HG02885 (cell line): Measurements from ENCODE around the gene CRABP1.
"Not testable (repeated sequence)": the region's sequence is repeated elsewhere in the genome, so short reads cannot be mapped to it uniquely, and the experiment has no call there.

Experiments used
- ATAC-seq: cut with Tn5 transposase; IDR thresholded peaks from one replicate; pipeline ENCODE4 v1.9.1; 2021; ENCODE audit warnings: mild to moderate bottlenecking; ENCODE audit not compliant: unreplicated experiment, poor library complexity

The CRABP1 gene

DNA sequence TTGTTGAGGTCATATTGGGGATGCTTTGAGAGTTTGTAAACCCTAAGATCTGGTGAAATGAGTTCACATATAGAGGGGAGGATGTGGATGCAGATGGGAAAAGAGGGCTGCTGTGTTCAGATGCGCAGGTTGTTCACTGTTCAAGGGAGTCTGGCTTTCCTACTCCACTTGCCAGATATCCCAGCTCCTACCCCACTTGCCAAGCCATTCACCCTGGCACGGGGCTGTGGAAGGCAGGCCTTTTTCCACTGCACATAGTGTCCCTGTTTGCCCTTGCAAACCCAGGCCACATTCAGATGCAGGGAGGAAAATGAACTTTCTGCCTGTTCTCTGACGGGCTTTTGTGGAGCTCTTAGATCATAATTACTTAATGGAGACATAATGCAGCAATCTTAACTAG, 29.0 kb downstream of the CRABP1 start:
- no peak for ATAC-seq

DNA sequence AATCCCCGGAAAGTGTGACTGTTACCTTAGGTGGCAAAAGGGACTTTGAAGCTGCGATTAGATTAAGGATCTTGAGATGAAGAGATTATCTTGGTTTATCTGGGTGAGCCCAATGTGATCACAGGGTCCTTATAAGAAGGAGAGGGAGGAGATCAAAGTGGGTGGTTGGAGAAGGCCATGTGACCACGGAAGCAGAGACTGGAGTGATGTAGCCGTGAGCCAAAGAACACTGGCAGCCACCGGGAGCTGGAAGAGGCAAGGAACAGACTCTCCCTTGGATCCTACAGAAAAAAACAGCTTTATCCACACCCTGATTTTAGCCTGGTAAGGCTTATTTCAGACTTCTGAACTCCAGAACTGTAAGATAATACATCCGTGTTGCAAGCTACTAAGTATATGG, 29.9 kb downstream of the CRABP1 start:
- no peak for ATAC-seq

DNA sequence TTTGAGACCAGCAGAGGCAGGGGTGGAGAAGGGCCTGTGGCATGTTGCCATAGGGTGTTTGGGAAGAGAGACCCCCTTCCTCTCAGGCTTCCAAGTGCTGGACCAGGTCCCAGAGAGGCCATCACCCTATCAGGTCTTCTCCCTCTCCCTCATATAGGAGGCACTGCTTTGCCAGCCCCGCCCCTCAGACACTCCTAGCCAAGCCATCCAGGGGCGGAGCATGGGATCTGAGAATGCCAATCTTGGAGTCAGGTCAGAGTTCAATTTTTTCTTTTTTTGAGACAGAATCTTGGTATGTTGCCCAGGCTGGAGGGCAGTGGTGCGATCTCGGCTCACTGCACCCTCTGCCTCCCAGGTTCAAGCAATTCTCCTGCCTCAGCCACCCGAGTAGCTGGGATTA, 32.7 kb downstream of the CRABP1 start:
- ATAC-seq: no peak

DNA sequence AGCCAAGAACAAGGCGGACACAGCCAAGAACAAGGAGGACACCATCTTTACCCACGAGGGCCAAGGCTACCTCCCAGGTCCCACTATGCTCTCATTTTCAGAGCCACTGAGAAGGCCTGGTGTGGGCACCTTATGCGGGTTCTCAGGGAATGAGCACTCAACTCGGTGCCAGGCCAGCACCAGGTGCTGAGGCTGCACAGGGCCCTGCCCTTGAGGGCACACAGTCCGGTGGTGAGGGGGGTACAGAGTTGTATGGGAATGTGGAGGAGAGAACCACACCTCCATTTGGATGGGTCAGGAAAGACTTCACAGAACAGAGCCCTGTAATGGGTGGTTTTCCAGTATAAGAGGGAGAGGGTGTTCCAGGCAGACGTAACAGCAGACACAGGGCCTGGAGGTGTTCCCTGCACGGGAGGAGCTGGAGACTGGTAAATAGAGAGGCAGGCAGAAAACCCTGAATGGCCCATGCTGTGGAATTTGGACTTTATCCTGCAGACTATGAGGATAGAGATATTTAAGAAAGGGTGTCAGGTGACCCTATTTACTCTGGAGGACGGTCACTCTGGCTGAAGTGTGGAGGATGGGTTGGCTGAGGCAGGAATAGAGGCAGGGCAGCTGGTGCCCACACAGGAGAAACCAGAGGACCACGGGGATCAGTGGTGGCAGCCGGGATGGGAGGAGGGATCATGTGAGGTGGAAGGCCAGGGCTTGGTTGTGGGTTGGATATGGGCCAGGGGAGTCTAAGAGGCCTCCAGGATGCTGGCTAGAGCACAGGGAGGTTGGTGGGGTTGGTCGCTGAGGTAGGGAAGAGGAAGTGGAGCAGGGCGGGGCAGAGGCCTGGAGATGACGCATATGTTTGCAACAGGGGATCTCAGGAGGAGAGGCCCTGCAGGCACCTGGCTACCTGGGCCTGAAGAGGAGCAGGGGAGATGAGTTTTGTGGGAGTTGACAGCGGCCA, 34.6 kb downstream of the CRABP1 start:
- ATAC-seq: no peak

DNA sequence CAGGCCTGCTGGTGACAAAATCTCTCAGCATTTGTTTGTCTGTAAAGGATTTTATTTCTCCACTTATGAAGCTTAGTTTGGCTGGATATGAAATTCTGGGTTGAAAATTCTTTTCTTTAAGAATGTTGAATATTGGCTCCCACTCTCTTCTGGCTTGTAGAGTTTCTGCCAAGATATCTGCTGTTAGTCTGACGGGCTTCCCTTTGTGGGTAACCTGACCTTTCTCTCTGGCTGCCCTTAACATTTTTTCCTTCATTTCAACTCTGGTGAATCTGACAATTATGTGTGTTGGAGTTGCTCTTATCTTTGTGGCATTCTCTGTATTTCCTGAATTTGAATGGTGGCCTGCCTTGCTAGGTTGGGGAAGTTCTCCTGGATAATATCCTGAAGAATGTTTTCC, 40.0 kb downstream of the CRABP1 start:
- ATAC-seq: not testable (repeated sequence)

GRCh38 chr15:78382114-78382880, 42.1 kb downstream of the CRABP1 start:
- no peak for ATAC-seq

- no peak for ATAC-seq
Observed at GRCh38 chr15:78384651-78385050, 44.5 kb downstream of the CRABP1 start.

DNA sequence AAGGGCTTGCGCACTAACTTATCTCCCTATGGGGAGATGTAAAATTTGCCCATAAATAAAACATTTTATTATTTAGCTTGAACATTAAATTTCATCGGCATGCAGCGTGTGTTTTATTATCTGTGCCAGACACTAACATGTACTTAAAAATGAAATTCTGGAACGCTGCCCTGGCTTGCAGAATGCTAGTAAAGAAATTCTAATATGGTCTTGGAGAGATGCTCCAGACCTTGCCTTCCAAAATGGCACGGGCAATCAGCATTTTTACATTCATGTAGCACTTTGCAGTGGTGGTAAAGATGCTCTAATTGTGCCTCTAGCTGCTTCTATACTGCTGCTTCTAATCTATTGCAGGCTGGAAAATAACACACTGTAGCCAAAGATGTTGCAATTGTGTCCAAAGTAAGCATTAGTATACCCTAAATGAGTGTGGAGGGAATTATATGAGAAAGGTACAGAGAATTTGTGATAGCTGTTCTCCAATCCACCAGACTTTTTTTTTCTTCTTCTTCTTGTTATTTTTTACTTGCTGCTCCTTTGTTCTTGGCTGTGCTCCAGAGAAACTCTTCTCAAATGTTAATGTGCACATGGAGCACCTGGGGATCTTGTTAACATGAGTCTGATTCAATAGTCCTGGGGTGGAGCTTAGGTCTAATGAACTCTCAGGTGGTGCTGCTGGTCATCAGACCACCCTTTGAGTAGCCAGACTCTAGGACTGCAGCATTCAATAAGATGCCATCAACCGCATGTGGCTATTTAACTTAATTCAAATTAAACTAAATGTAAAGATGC, 47.3 kb downstream of the CRABP1 start:
- ATAC-seq: no peak

GRCh38 chr15:78388865-78389264, 48.7 kb downstream of the CRABP1 start:
- ATAC-seq: no peak

DNA sequence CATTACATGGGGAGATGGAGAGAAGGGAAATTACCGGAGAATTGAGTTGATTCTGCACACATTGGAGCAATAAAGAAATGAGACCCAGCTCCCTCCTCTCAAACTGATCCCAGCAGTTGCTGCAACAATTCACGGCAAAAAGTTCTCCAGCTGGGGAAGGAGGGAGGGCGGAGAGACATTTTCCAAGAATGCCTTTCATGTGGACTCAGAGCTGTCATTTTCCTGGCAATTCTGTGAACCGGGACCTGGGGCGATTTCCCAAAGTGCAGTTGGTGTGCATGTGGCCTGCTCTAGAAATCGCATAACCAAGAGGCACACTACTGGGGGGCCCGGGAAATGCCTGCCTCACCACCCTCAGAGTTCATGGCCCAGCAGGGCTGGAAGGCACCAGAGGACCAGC, 49.2 kb downstream of the CRABP1 start:
- no peak for ATAC-seq

DNA sequence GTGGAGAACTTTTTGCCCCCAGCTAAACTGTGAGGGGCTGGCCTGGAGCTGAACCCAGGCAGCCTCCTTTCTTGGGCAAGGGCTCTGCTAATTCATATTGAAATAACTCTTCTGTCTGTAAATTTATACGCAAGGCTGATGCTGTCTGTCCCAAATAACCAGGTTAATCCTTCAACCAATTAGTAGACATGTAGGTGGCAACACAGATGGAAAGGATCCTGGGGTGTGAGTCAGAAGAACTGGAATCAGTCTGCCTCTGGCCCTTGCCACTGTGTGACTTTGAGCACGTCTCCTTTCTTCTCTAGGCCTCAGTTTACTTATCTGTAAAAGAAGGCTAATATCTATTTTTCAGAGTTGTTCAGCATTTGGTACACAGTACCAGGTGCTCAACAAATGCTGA, 49.6 kb downstream of the CRABP1 start:
- ATAC-seq: no peak

GRCh38 chr15:78390242-78390641, 50.1 kb downstream of the CRABP1 start:
- ATAC-seq: no peak

- ATAC-seq: no peak
Observed at GRCh38 chr15:78390826-78391225, 50.7 kb downstream of the CRABP1 start.

- ATAC-seq: no peak
Observed at GRCh38 chr15:78391781-78392180, 51.6 kb downstream of the CRABP1 start.

GRCh38 chr15:78392430-78392829, 52.3 kb downstream of the CRABP1 start:
- ATAC-seq: no peak

DNA sequence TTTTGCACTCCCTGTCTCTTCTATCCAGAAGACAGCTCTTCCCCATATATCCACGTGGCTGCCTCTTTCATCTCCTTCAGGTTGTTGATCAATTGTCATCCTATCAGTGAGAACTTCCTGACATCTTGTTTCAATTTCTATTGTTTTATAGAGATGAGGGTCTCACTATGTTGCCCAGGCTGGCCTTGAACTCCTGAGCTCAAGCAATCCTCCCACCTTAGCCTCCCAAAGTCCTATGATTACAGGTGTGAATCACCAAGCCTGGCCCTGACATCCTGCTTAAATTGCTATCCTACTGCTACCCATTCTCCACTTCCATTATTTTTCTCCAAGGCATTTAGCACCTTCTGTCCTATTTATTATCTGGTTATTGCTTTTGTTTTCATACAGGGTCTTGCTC, 53.0 kb downstream of the CRABP1 start:
- no peak for ATAC-seq

GRCh38 chr15:78394026-78394425, 53.9 kb downstream of the CRABP1 start:
- no peak for ATAC-seq

- no peak for ATAC-seq
Observed at GRCh38 chr15:78394981-78395616, 54.9 kb downstream of the CRABP1 start.

GRCh38 chr15:78396186-78396814, 56.1 kb downstream of the CRABP1 start:
- ATAC-seq: no peak

DNA sequence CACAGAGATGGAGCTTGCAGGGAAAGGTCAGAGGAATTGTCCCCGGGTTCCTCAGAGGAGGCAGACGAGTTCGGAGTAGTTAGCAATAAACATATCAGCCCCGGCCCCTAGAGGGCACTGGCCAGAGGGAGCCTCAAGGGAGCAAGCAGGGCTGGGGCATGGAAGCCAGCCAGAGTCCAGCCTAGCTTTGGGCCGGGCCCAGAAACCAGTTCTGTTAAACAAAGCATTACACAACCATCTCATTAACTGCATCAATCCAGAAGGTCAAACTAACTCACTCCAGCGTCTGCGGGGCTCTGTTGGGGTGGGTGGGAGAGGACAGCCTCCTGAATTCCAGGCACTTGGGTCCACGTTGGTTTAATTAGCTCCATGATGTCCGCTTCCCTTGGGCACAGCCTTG, 56.8 kb downstream of the CRABP1 start:
- ATAC-seq: no peak
